HepG2 (cell line): Measurements from ENCODE around the gene RREB1. TPM values are rescaled to one million over a fixed set of nuclear protein-coding genes. Genes with fewer than 3 reads are reported as not detected.
A peak's percentile ranks its signal among the peaks of the same experiment; 100 is the strongest.

Experiments used
- ARHGAP35 ChIP-seq: sonication (generic); formaldehyde crosslinking; IDR thresholded peaks from 2 replicates; pipeline ENCODE4 v1.9.0; 2022; ENCODE audit warnings: mild to moderate bottlenecking, inconsistent platforms, moderate library complexity, missing genetic modification reagents, borderline replicate concordance
- DPF2 ChIP-seq: sonication (generic); formaldehyde crosslinking; IDR thresholded peaks from 2 replicates; pipeline ENCODE4 v1.4.0; 2020; ENCODE audit warnings: mild to moderate bottlenecking, low read depth, missing genetic modification reagents, borderline replicate concordance
- GTF2F1 ChIP-seq: fragments of 150-350 bp; IDR thresholded peaks from 2 replicates; pipeline ENCODE4 v1.6.1; 2014; ENCODE audit warnings: low read length
- HMG20B ChIP-seq: conservative IDR thresholded peaks from 2 replicates; pipeline ENCODE4 v1.6.1; 2016; ENCODE audit warnings: missing genetic modification reagents, missing compliant biosample characterization
- HOMEZ ChIP-seq: IDR thresholded peaks from 2 replicates; pipeline ENCODE4 v1.6.1; 2016; ENCODE audit warnings: low read depth
- MLX ChIP-seq: IDR thresholded peaks from 2 replicates; pipeline ENCODE4 v1.6.1; 2016
- NONO ChIP-seq, 2 experiments: fragments of 450-650 bp in 1 of 2; sonication (generic) in 1 of 2; formaldehyde crosslinking in 1 of 2; IDR thresholded peaks in 1 of 2; conservative IDR thresholded peaks in 1 of 2; 2 replicates each; pipeline versions ENCODE4 v1.6.1 to v1.8.0; 2017 to 2022; ENCODE audit warnings: mild to moderate bottlenecking in 1 of 2, missing genetic modification reagents in 1 of 2, moderate library complexity in 1 of 2
- SAP130 ChIP-seq: IDR thresholded peaks from 2 replicates; pipeline ENCODE4 v1.6.1; 2016; ENCODE audit warnings: low read depth
- SP140L ChIP-seq: sonication (generic); formaldehyde crosslinking; IDR thresholded peaks from 2 replicates; pipeline ENCODE4 v1.4.0; 2020; ENCODE audit warnings: missing genetic modification reagents, borderline replicate concordance
- TRIM24 ChIP-seq: sonication (generic); formaldehyde crosslinking; IDR thresholded peaks from 2 replicates; pipeline ENCODE4 v1.8.0; 2022; ENCODE audit warnings: mild to moderate bottlenecking, missing genetic modification reagents
- YEATS2 ChIP-seq: sonication (generic); formaldehyde crosslinking; IDR thresholded peaks from 2 replicates; pipeline ENCODE4 v1.4.0; 2020; ENCODE audit warnings: missing genetic modification reagents, borderline replicate concordance
- YY1 ChIP-seq: IDR thresholded peaks from 2 replicates; pipeline ENCODE4 v1.6.1; 2011; ENCODE audit warnings: low read length, low read depth, moderate library complexity, mild to moderate bottlenecking; ENCODE audit not compliant: insufficient read depth, insufficient replicate concordance
- ZBTB33 ChIP-seq: sonication (generic); formaldehyde crosslinking; IDR thresholded peaks from 2 replicates; pipeline ENCODE4 v1.4.0; 2020; ENCODE audit warnings: missing genetic modification reagents
- ZNF180 ChIP-seq: sonication (generic); formaldehyde crosslinking; IDR thresholded peaks from 2 replicates; pipeline ENCODE4 v1.4.0; 2020; ENCODE audit warnings: low read depth, missing genetic modification reagents, borderline replicate concordance
- ZNF292 ChIP-seq: sonication (generic); formaldehyde crosslinking; IDR thresholded peaks from 2 replicates; pipeline ENCODE4 v1.8.1; 2022; ENCODE audit warnings: mild to moderate bottlenecking, low read depth, missing genetic modification reagents, borderline replicate concordance
- ZNF512 ChIP-seq: sonication (generic); formaldehyde crosslinking; IDR thresholded peaks from 2 replicates; pipeline ENCODE4 v1.4.0; 2020; ENCODE audit warnings: mild to moderate bottlenecking, missing genetic modification reagents
- ZNF562 ChIP-seq: sonication (generic); formaldehyde crosslinking; IDR thresholded peaks from 2 replicates; pipeline ENCODE4 v1.8.0; 2022; ENCODE audit warnings: missing genetic modification reagents, borderline replicate concordance
- ZNF616 ChIP-seq: sonication (generic); formaldehyde crosslinking; IDR thresholded peaks from 2 replicates; pipeline ENCODE4 v1.5.0; 2020; ENCODE audit warnings: low read depth, mild to moderate bottlenecking, missing genetic modification reagents
- ZNF660 ChIP-seq: sonication (generic); formaldehyde crosslinking; IDR thresholded peaks from 2 replicates; pipeline ENCODE4 v1.5.1; 2020; ENCODE audit warnings: mild to moderate bottlenecking, low read depth, missing genetic modification reagents, borderline replicate concordance
- ZNF879 ChIP-seq: sonication (generic); formaldehyde crosslinking; IDR thresholded peaks from 2 replicates; pipeline ENCODE4 v1.8.1; 2023; ENCODE audit warnings: missing genetic modification reagents
- polyA plus RNA-seq, 8 experiments: library from polyadenylated mRNA; depleted of rRNA in 3 of 8; stranded (reverse) in 7 of 8; unstranded in 1 of 8; fragments of >200 nt; fragmentation: Illumina TruSeq in 4 of 8; extraction: Trizol in 4 of 8; gene quantifications; 2 replicates each; pipeline versions ENCODE4 v1.2.1 to v1.2.3, GENCODE V29; 2011 to 2016; ENCODE audit warnings: low read depth in 4 of 8, missing spikeins in 1 of 8, mixed read lengths in 1 of 8; ENCODE audit not compliant: insufficient read depth in 1 of 8
- total RNA-seq, 5 experiments: library from RNA; depleted of rRNA; stranded (reverse); fragments of >200 nt; fragmentation: Illumina TruSeq; extraction: Trizol; gene quantifications; 2 replicates each; pipeline ENCODE4 v1.2.3, GENCODE V29; 2016; ENCODE audit warnings: low read depth in 1 of 5
- TF ChIP-seq, protein P1 (sequence below): sonication (generic); formaldehyde crosslinking; IDR thresholded peaks from 2 replicates; pipeline ENCODE4 v1.4.0; 2020; ENCODE audit warnings: mild to moderate bottlenecking, missing genetic modification reagents

Gene RREB1
- total and polyA plus RNA-seq, 2 of the 13 experiments (the other 11 are each of a cell fraction or from before 2014, with no cell fraction given) = 6.1 to 23.2 TPM

DNA sequence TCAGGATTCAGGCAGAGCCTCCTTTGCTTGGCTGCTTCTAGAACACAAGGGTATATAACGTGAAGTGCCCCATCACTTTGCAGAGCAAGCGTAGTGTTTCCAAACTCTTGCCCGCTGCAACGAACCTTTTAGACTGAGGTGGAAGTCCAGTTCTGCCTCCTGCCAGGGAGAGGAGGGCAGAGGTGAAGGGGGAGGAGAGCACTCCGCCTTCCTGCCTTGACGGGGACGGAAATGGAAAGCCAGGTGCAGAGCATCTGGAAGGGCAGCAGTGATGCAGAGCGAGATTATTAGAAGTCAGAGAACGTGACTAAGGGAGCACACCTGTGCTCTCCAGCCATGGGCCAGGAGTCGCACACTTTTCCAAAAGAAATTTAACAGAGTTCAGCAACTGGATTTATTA is 63.4 kb downstream of the RREB1 start (continued):
- 0 out of 2 replicates have a peak, but pooled peaks have one; percentile 16 for TF ChIP-seq TRIM24 (CRISPR knock-in tag)
- peak; percentile 92 for TF ChIP-seq ZBTB33 (CRISPR knock-in tag)
- TF ChIP-seq ZNF562 (CRISPR knock-in tag) = no peak
- TF ChIP-seq ZNF180 (CRISPR knock-in tag) = no peak
- TF ChIP-seq ARHGAP35 (CRISPR knock-in tag) = no peak
- TF ChIP-seq YY1 = no peak
- peak; percentile 41; the same call in 1 of the 2 replicates for TF ChIP-seq DPF2 (CRISPR knock-in tag)
- TF ChIP-seq MLX (CRISPR knock-in tag) = no peak
- TF ChIP-seq ZNF512 (CRISPR knock-in tag) = no peak
- TF ChIP-seq HOMEZ (CRISPR knock-in tag) = peak; percentile 79; the same call in 1 of the 2 replicates
- no peak for TF ChIP-seq ZNF879 (CRISPR knock-in tag)
- TF ChIP-seq ZNF616 (CRISPR knock-in tag) = no peak
- TF ChIP-seq, protein P1, sequence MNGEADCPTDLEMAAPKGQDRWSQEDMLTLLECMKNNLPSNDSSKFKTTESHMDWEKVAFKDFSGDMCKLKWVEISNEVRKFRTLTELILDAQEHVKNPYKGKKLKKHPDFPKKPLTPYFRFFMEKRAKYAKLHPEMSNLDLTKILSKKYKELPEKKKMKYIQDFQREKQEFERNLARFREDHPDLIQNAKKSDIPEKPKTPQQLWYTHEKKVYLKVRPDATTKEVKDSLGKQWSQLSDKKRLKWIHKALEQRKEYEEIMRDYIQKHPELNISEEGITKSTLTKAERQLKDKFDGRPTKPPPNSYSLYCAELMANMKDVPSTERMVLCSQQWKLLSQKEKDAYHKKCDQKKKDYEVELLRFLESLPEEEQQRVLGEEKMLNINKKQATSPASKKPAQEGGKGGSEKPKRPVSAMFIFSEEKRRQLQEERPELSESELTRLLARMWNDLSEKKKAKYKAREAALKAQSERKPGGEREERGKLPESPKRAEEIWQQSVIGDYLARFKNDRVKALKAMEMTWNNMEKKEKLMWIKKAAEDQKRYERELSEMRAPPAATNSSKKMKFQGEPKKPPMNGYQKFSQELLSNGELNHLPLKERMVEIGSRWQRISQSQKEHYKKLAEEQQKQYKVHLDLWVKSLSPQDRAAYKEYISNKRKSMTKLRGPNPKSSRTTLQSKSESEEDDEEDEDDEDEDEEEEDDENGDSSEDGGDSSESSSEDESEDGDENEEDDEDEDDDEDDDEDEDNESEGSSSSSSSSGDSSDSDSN = peak; percentile 41; the same call in 1 of the 2 replicates
- TF ChIP-seq SP140L = no peak
- TF ChIP-seq NONO (IDR thresholded peaks at IDR 0.05) = no peak
- peak; percentile 48; the same call in 1 of the 2 replicates for TF ChIP-seq NONO (CRISPR knock-in tag; conservative IDR thresholded peaks at IDR 0.05)
- TF ChIP-seq ZNF660 (CRISPR knock-in tag) = no peak
- TF ChIP-seq SAP130 (CRISPR knock-in tag) = peak; percentile 28; the same call in 1 of the 2 replicates
- TF ChIP-seq YEATS2 (CRISPR knock-in tag) = no peak
- peak; percentile 80; the same call in 1 of the 2 replicates for TF ChIP-seq ZNF292
- no peak for TF ChIP-seq GTF2F1
- no peak for TF ChIP-seq HMG20B (CRISPR knock-in tag)
